CD14-positive monocyte (primary cell): ENCODE data around the gene BCL2L1. TPM values are rescaled to one million over a fixed set of nuclear protein-coding genes. Genes with fewer than 3 reads are reported as not detected.

Experiments
- DNase-seq, 3 donors: peaks; one replicate each; pipeline ENCODE4 v3.0.0-alpha.2; 2011 to 2022
- H2AFZ ChIP-seq: 2 replicates; pipeline ENCODE4 v1.6.0; 2012; ENCODE audit warnings: mild to moderate bottlenecking, low read depth, low read length, inconsistent platforms; ENCODE audit not compliant: insufficient read depth, poor library complexity, severe bottlenecking
- H3K27ac ChIP-seq, 2 donors: 1 replicate in 1 of 2; 2 replicates in 1 of 2; pipeline ENCODE4 v1.5.1; 2012 to 2013; ENCODE audit warnings: low read length in 2 of 2, control low read depth in 1 of 2, inconsistent platforms in 1 of 2, low read depth in 1 of 2, mild to moderate bottlenecking in 1 of 2
- H3K27me3 ChIP-seq, 2 donors: one replicate each; pipeline versions ENCODE4 v1.6.0 to v1.6.1; 2011 to 2013; ENCODE audit warnings: low read length in 2 of 2; ENCODE audit not compliant: control insufficient read depth in 2 of 2, insufficient read depth in 2 of 2
- H3K36me3 ChIP-seq, 2 donors: replicated peaks in 1 of 2; 1 replicate in 1 of 2; 2 replicates in 1 of 2; pipeline versions ENCODE4 v1.5.1 to v1.6.1; 2012 to 2013; ENCODE audit warnings: low read length in 2 of 2, control low read depth in 1 of 2, inconsistent platforms in 1 of 2, mild to moderate bottlenecking in 1 of 2; ENCODE audit not compliant: insufficient read depth in 2 of 2, control insufficient read depth in 1 of 2
- H3K4me1 ChIP-seq, 2 donors: 1 replicate in 1 of 2; 2 replicates in 1 of 2; pipeline versions ENCODE4 v1.5.1 to v1.6.1; 2012 to 2013; ENCODE audit warnings: low read length in 2 of 2, control low read depth in 1 of 2, inconsistent platforms in 1 of 2, mild to moderate bottlenecking in 1 of 2, moderate library complexity in 1 of 2; ENCODE audit not compliant: insufficient read depth in 2 of 2, control insufficient read depth in 1 of 2
- H3K4me2 ChIP-seq: replicated peaks from 2 replicates; pipeline ENCODE3; 2012; ENCODE audit warnings: low read length, moderate library complexity, mild to moderate bottlenecking; ENCODE audit not compliant: poor library complexity, severe bottlenecking; ENCODE audit errors: extremely low read depth
- H3K4me3 ChIP-seq, 3 experiments: fragments of 200-600 bp in 1 of 3; sonication (generic) in 1 of 3; replicated peaks in 1 of 3; 1 replicate in 2 of 3; 2 replicates in 1 of 3; pipeline ENCODE4 v1.5.1; 2011 to 2013; ENCODE audit warnings: low read length in 3 of 3, mild to moderate bottlenecking in 3 of 3, control low read depth in 2 of 3, low read depth in 2 of 3, inconsistent platforms in 1 of 3, moderate library complexity in 1 of 3
- H3K79me2 ChIP-seq: 2 replicates; pipeline ENCODE4 v1.6.0; 2012; ENCODE audit warnings: mild to moderate bottlenecking, control low read depth, inconsistent platforms, low read length, moderate library complexity; ENCODE audit not compliant: insufficient read depth
- H3K9ac ChIP-seq: 2 replicates; pipeline ENCODE4 v1.6.0; 2017; ENCODE audit warnings: low read length, mild to moderate bottlenecking; ENCODE audit not compliant: insufficient read depth, poor library complexity, severe bottlenecking
- H3K9me3 ChIP-seq, 2 donors: replicated peaks in 1 of 2; 1 replicate in 1 of 2; 2 replicates in 1 of 2; pipeline versions ENCODE4 v1.5.1 to v1.6.1; 2012 to 2013; ENCODE audit warnings: low read length in 2 of 2, control low read depth in 1 of 2; ENCODE audit not compliant: control insufficient read depth in 1 of 2, insufficient read depth in 1 of 2
- H4K20me1 ChIP-seq: 2 replicates; pipeline ENCODE4 v1.6.0; 2012; ENCODE audit warnings: mild to moderate bottlenecking, low read length, control low read depth, moderate library complexity; ENCODE audit not compliant: insufficient read depth
- H3K27ac Mint-ChIP-seq, 7 donors: one replicate each; pipeline ENCODE4 v1.8.0; 2020; ENCODE audit warnings: mild to moderate bottlenecking in 7 of 7, mixed read lengths in 7 of 7, moderate library complexity in 6 of 7, inconsistent platforms in 2 of 7
- H3K27me3 Mint-ChIP-seq, 3 donors: one replicate each; pipeline ENCODE4 v1.8.0; 2021 to 2022; ENCODE audit warnings: low read depth in 3 of 3, mild to moderate bottlenecking in 3 of 3, mixed read lengths in 3 of 3, moderate library complexity in 3 of 3, inconsistent platforms in 1 of 3
- H3K36me3 Mint-ChIP-seq, 2 donors: one replicate each; pipeline ENCODE4 v1.8.0; 2020; ENCODE audit warnings: mixed read lengths in 2 of 2, inconsistent platforms in 1 of 2, mild to moderate bottlenecking in 1 of 2
- H3K4me1 Mint-ChIP-seq: one replicate; pipeline ENCODE4 v1.8.0; 2020; ENCODE audit warnings: mild to moderate bottlenecking, mixed read lengths
- H3K4me3 Mint-ChIP-seq, 2 donors: one replicate each; pipeline ENCODE4 v1.8.0; 2020; ENCODE audit warnings: mild to moderate bottlenecking in 2 of 2, mixed read lengths in 2 of 2, moderate library complexity in 1 of 2
- H3K9me3 Mint-ChIP-seq, 7 donors: one replicate each; pipeline ENCODE4 v1.8.0; 2020 to 2022; ENCODE audit warnings: mixed read lengths in 7 of 7, mild to moderate bottlenecking in 6 of 7, moderate library complexity in 6 of 7, inconsistent platforms in 2 of 7
- CTCF ChIP-seq: fragments of 200-600 bp; IDR thresholded peaks from one replicate; pipeline ENCODE4 v1.8.0; 2022; ENCODE audit warnings: antibody characterized with exemption, mild to moderate bottlenecking
- WGBS: methylation state at CpG from one replicate; pipeline ENCODE4 v1.1.5; 2013; ENCODE audit warnings: missing lambda C conversion rate; ENCODE audit not compliant: insufficient coverage; 5-methylcytosine and 5-hydroxymethylcytosine counted together
- intact Hi-C, 2 donors: fragments of 100-400 bp; cut with micrococcal nuclease; formaldehyde crosslinking; loops; one replicate each; pipeline versions ENCODE4 v1.15.0 to v1.15.1; 2023
- polyA plus RNA-seq, 3 donors: library from polyadenylated mRNA; depleted of rRNA in 1 of 3; unstranded in 2 of 3; stranded (reverse) in 1 of 3; fragments of 300-500 nt in 2 of 3; fragments of >200 nt in 1 of 3; fragmentation: Illumina TruSeq in 2 of 3; gene quantifications; 1 replicate in 2 of 3; 2 replicates in 1 of 3; pipeline ENCODE4 v1.2.3, GENCODE V29; 2012 to 2021

BCL2L1 gene
- polyA plus RNA-seq, 3 donors: 12.4 to 16.8 (median 14.3) TPM

GRCh38 chr20:31708736-31709534 lies 13.7 kb downstream of the BCL2L1 start:
- WGBS: no CpG with 5 or more reads among the region's 11 CpGs
- intact Hi-C loops: no loop called here

More at GRCh38 chr20:31708736-31709534, 13.7 kb downstream of the BCL2L1 start:
- no peaks in the 10 kb centered on the region for H3K9me3 Mint-ChIP-seq
- H3K27ac Mint-ChIP-seq: peak overlapping the region in 3 of 7 donors; percentile 64 to 77 (median 69)
- Histone ChIP-seq H3K9me3 (no peaks in the 10 kb centered on the region), H3K4me1 (peaks cover 13 to 24% of the 10 kb centered on the region in 2 donors), H3K27ac (peak overlapping the region in 1 of 2 donors; percentile 38), H2AFZ (no peak overlapping the region), H3K36me3 (peaks cover 53 to 92% of the 10 kb centered on the region in 2 donors), H3K4me3 (no peak overlapping the region), H3K27me3 (no peaks in the 10 kb centered on the region), H3K9ac (no peak overlapping the region), H3K4me2 (no peak overlapping the region), H4K20me1 (peaks cover 89% of the 10 kb centered on the region), H3K79me2 (peaks cover 67% of the 10 kb centered on the region)
- H3K4me1 Mint-ChIP-seq: peaks cover 40% of the 10 kb centered on the region
- peaks cover 0 to 2% (median 0%) of the 10 kb centered on the region in 3 donors for H3K27me3 Mint-ChIP-seq
- DNase-seq: no peak
- H3K4me3 Mint-ChIP-seq: no peak overlapping the region
- TF ChIP-seq CTCF: no peak
- peaks cover 56 to 71% of the 10 kb centered on the region in 2 donors for H3K36me3 Mint-ChIP-seq
